HepG2 (cell line): ENCODE measurements around the gene CCDC175. TPM values are rescaled to one million over a fixed set of nuclear protein-coding genes. Genes with fewer than 3 reads are reported as not detected.

ENCODE experiments used
- ARNT ChIP-seq: fragments of 450-650 bp; IDR thresholded peaks from 2 replicates; pipeline ENCODE4 v1.6.1; 2017
- CHCHD3 ChIP-seq: sonication (generic); formaldehyde crosslinking; IDR thresholded peaks from 2 replicates; pipeline ENCODE4 v1.8.0; 2022; ENCODE audit warnings: mild to moderate bottlenecking, missing genetic modification reagents, moderate library complexity
- CREM ChIP-seq, 2 experiments: sonication (generic) in 1 of 2; formaldehyde crosslinking in 1 of 2; IDR thresholded peaks; 2 replicates each; pipeline versions ENCODE4 v1.4.0 to v1.6.1; 2016 to 2020; ENCODE audit warnings: antibody characterized with exemption in 1 of 2, mild to moderate bottlenecking in 1 of 2, missing genetic modification reagents in 1 of 2
- DBP ChIP-seq: sonication (generic); formaldehyde crosslinking; IDR thresholded peaks from 2 replicates; pipeline ENCODE4 v1.4.0; 2020; ENCODE audit warnings: missing genetic modification reagents; ENCODE audit errors: not compliant biosample characterization
- HMG20B ChIP-seq: conservative IDR thresholded peaks from 2 replicates; pipeline ENCODE4 v1.6.1; 2016; ENCODE audit warnings: missing genetic modification reagents, missing compliant biosample characterization
- HOXA5 ChIP-seq: sonication (generic); formaldehyde crosslinking; IDR thresholded peaks from 2 replicates; pipeline ENCODE4 v1.4.0; 2020; ENCODE audit warnings: missing genetic modification reagents
- MED8 ChIP-seq: sonication (generic); formaldehyde crosslinking; IDR thresholded peaks from 2 replicates; pipeline ENCODE4 v1.8.1; 2023; ENCODE audit warnings: mild to moderate bottlenecking, missing genetic modification reagents; ENCODE audit not compliant: insufficient replicate concordance
- MTA3 ChIP-seq: sonication (generic); formaldehyde crosslinking; IDR thresholded peaks from 2 replicates; pipeline ENCODE4 v1.4.0; 2020; ENCODE audit warnings: missing genetic modification reagents
- MZF1 ChIP-seq: sonication (generic); formaldehyde crosslinking; IDR thresholded peaks from 2 replicates; pipeline ENCODE4 v1.8.1; 2023; ENCODE audit warnings: mild to moderate bottlenecking, missing genetic modification reagents, borderline replicate concordance
- NCOA5 ChIP-seq: sonication (generic); formaldehyde crosslinking; IDR thresholded peaks from 2 replicates; pipeline ENCODE4 v1.4.0; 2020; ENCODE audit warnings: missing genetic modification reagents
- NFAT5 ChIP-seq: sonication (generic); formaldehyde crosslinking; IDR thresholded peaks from 2 replicates; pipeline ENCODE4 v1.4.0; 2020; ENCODE audit warnings: missing genetic modification reagents
- NR2C2 ChIP-seq: sonication (generic); formaldehyde crosslinking; IDR thresholded peaks from 2 replicates; pipeline ENCODE4 v1.4.0; 2020; ENCODE audit warnings: missing genetic modification reagents, mild to moderate bottlenecking, moderate library complexity, borderline replicate concordance
- PRMT3 ChIP-seq: sonication (generic); formaldehyde crosslinking; IDR thresholded peaks from 2 replicates; pipeline ENCODE4 v1.8.1; 2022; ENCODE audit warnings: low read depth, mild to moderate bottlenecking, moderate library complexity, missing genetic modification reagents, borderline replicate concordance
- REPIN1 ChIP-seq: sonication (generic); formaldehyde crosslinking; IDR thresholded peaks from 2 replicates; pipeline ENCODE4 v1.8.0; 2022; ENCODE audit warnings: missing genetic modification reagents, low read depth, mild to moderate bottlenecking, borderline replicate concordance
- STAG1 ChIP-seq: sonication (generic); formaldehyde crosslinking; IDR thresholded peaks from 2 replicates; pipeline ENCODE4 v1.4.0; 2020; ENCODE audit warnings: missing genetic modification reagents
- TBL1XR1 ChIP-seq: fragments of 150-350 bp; IDR thresholded peaks from 2 replicates; pipeline ENCODE4 v1.6.1; 2014; ENCODE audit warnings: borderline replicate concordance, low read length; ENCODE audit not compliant: partially characterized antibody
- ZBTB38 ChIP-seq: sonication (generic); formaldehyde crosslinking; IDR thresholded peaks from 2 replicates; pipeline ENCODE4 v1.5.1; 2020; ENCODE audit warnings: mild to moderate bottlenecking, missing genetic modification reagents
- ZFP37 ChIP-seq: sonication (generic); formaldehyde crosslinking; IDR thresholded peaks from 2 replicates; pipeline ENCODE4 v1.4.0; 2020; ENCODE audit warnings: missing genetic modification reagents, borderline replicate concordance
- ZNF451 ChIP-seq: sonication (generic); formaldehyde crosslinking; IDR thresholded peaks from 2 replicates; pipeline ENCODE4 v1.5.0; 2020; ENCODE audit warnings: mild to moderate bottlenecking, missing genetic modification reagents
- ZNF570 ChIP-seq: sonication (generic); formaldehyde crosslinking; IDR thresholded peaks from 2 replicates; pipeline ENCODE4 v1.4.0; 2020; ENCODE audit warnings: mild to moderate bottlenecking, missing genetic modification reagents, borderline replicate concordance
- ZNF572 ChIP-seq: sonication (generic); formaldehyde crosslinking; IDR thresholded peaks from 2 replicates; pipeline ENCODE4 v1.5.1; 2020; ENCODE audit warnings: mild to moderate bottlenecking, missing genetic modification reagents
- ZSCAN20 ChIP-seq: sonication (generic); formaldehyde crosslinking; IDR thresholded peaks from 2 replicates; pipeline ENCODE4 v1.4.0; 2020; ENCODE audit warnings: missing genetic modification reagents, mild to moderate bottlenecking, borderline replicate concordance
- polyA plus RNA-seq, 8 experiments: library from polyadenylated mRNA; depleted of rRNA in 3 of 8; stranded (reverse) in 7 of 8; unstranded in 1 of 8; fragments of >200 nt; fragmentation: Illumina TruSeq in 4 of 8; extraction: Trizol in 4 of 8; gene quantifications; 2 replicates each; pipeline versions ENCODE4 v1.2.1 to v1.2.3, GENCODE V29; 2011 to 2016; ENCODE audit warnings: low read depth in 4 of 8, missing spikeins in 1 of 8, mixed read lengths in 1 of 8; ENCODE audit not compliant: insufficient read depth in 1 of 8
- total RNA-seq, 5 experiments: library from RNA; depleted of rRNA; stranded (reverse); fragments of >200 nt; fragmentation: Illumina TruSeq; extraction: Trizol; gene quantifications; 2 replicates each; pipeline ENCODE4 v1.2.3, GENCODE V29; 2016; ENCODE audit warnings: low read depth in 1 of 5
- TF ChIP-seq, protein P1 (sequence below): sonication (generic); formaldehyde crosslinking; IDR thresholded peaks from 2 replicates; pipeline ENCODE4 v1.4.0; 2020; ENCODE audit warnings: missing genetic modification reagents

CCDC175 gene
- total and polyA plus RNA-seq, 2 of the 13 experiments (the other 11 are each of a cell fraction or from before 2014, with no cell fraction given): not detected

DNA sequence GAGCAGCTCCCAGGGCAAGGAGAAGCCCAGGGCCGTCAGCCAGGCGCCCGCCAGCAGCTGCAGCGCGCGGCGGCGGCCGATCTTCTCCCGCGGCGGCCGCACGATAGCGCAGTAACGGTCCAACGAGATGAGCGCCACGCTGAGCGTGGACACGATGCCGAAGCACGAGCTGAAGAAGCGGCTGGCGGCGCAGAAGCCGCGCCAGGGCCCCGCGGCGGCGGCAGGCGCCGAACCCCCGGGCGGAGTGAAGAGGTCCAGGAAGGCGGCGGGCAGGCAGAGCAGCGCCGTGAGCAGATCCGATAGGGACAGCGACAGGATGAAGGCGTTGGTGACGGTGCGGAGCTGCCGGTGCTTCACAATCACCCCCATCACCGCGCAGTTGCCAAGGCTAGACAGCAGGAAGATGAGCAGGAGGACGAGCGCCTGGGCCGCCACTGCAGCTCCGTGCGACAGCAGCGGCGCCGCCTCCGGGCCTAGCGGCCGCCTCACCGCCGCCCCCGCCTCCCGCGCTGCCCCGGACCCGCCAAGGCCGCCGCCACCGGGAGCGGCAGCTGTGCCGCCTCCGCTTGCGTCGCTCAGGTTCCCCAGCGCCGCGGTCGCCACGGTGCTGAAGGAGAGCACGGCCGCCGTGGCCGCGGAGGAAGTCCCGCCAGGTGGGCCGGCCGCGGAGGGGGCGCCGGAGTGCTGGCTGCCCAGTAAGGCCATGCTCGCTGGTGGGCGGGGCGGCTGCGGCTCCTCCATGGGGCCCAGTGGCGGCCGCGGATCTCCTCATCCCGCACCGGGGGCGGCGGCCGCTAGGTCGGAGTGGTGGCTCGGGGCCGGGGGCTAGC lies 111.9 kb downstream of the CCDC175 start (continued):
- TF ChIP-seq MED8 (CRISPR knock-in tag): no peak
- TF ChIP-seq DBP: no peak
- no peak for TF ChIP-seq TBL1XR1
- no peak for TF ChIP-seq MZF1 (CRISPR knock-in tag)
- TF ChIP-seq HMG20B: no peak
- TF ChIP-seq CHCHD3: 0 out of 2 replicates have a peak, but pooled peaks have one; percentile 25
- no peak for TF ChIP-seq NCOA5
- 0 out of 2 replicates have a peak, but pooled peaks have one; percentile 5 for TF ChIP-seq ZBTB38 (CRISPR knock-in tag)
- TF ChIP-seq, protein P1, sequence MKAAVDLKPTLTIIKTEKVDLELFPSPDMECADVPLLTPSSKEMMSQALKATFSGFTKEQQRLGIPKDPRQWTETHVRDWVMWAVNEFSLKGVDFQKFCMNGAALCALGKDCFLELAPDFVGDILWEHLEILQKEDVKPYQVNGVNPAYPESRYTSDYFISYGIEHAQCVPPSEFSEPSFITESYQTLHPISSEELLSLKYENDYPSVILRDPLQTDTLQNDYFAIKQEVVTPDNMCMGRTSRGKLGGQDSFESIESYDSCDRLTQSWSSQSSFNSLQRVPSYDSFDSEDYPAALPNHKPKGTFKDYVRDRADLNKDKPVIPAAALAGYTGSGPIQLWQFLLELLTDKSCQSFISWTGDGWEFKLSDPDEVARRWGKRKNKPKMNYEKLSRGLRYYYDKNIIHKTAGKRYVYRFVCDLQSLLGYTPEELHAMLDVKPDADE (CRISPR knock-in tag): no peak
- no peak for TF ChIP-seq ZNF572
- TF ChIP-seq PRMT3 (CRISPR knock-in tag): no peak
- no peak for TF ChIP-seq NR2C2 (CRISPR knock-in tag)
- no peak for TF ChIP-seq STAG1 (CRISPR knock-in tag)
- 0 out of 2 replicates have a peak, but pooled peaks have one; percentile 56 for TF ChIP-seq ZSCAN20 (CRISPR knock-in tag)
- no peak for TF ChIP-seq ZFP37 (CRISPR knock-in tag)
- TF ChIP-seq MTA3 (CRISPR knock-in tag): no peak
- TF ChIP-seq ARNT: no peak
- no peak for TF ChIP-seq ZNF570 (CRISPR knock-in tag)
- no peak for TF ChIP-seq HOXA5 (CRISPR knock-in tag)
- TF ChIP-seq CREM (IDR thresholded peaks at IDR 0.05): no peak
- no peak for TF ChIP-seq CREM (CRISPR knock-in tag; IDR thresholded peaks at IDR 0.05)
- no peak for TF ChIP-seq NFAT5
- no peak for TF ChIP-seq REPIN1 (CRISPR knock-in tag)
- TF ChIP-seq ZNF451: 0 out of 2 replicates have a peak, but pooled peaks have one; percentile 47
